ENCODE measurements around the gene RARG.

The RARG gene

DNA sequence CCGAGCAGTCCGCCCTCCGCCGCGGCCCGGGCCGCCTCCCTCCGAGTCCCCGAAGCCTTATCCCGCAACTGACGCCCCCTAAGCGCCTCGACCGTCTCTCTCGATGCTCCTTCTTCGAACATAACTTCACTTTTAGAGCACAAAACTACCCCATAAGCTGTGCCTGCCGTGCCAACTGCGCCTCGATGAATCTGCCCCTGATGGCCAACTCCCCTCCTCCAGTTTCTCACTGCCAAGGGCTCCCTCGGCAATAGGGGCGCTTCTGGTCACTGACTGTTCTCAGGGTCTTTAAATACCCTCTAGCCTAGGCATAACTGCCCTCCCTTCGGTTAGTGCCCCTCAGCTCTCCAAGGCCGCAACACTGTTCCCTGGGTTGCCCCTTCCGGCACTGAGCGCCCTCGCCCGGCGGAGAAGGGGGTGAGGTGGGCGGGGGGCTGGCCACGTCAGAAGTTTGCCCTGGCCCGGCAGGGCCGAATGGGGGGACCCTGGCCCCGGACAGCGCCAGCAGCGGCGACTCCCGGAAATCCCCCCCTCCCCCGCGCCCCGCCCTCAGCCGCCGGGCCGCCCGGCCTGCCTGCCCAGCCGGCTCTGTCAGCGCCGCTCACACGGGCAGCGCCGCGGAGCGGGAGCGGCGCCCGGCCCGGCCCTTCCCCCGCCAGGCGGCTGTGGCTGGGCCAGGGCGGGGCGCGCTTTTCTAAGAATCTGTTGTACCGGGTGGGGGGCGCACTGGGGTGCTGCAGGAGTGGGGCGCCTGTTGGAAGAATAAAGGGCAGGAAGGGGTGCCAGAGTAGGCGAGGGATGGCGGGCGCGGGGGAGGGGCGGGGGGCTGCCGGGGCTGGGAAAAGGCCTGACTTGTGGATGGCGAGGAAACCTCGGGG lies 10.6 kb downstream of the RARG start (continued):
- TF ChIP-seq ZNF280D (tag by site-specific recombination; IDR thresholded peaks at IDR 0.05) = no peak
- TF ChIP-seq REST (tag by site-specific recombination; IDR thresholded peaks at IDR 0.05) = peak; percentile 70
- no peak for TF ChIP-seq ZNF112 (tag by site-specific recombination; IDR thresholded peaks at IDR 0.05)
- TF ChIP-seq ZNF670 (tag by site-specific recombination; IDR thresholded peaks at IDR 0.05; ENCODE audit: low read depth) = no peak
- TF ChIP-seq ZNF701 (tag by site-specific recombination; IDR thresholded peaks at IDR 0.05) = no peak
- TF ChIP-seq ZNF624 (tag by site-specific recombination; IDR thresholded peaks at IDR 0.05) = no peak
- 0 out of 2 replicates have a peak, but pooled peaks have one; percentile 30 for TF ChIP-seq TRIM28 (IDR thresholded peaks at IDR 0.05; ENCODE audit: borderline replicate concordance, low read length)
- no peak for TF ChIP-seq ZSCAN23 (tag by site-specific recombination; IDR thresholded peaks at IDR 0.05)
- TF ChIP-seq, protein P1, sequence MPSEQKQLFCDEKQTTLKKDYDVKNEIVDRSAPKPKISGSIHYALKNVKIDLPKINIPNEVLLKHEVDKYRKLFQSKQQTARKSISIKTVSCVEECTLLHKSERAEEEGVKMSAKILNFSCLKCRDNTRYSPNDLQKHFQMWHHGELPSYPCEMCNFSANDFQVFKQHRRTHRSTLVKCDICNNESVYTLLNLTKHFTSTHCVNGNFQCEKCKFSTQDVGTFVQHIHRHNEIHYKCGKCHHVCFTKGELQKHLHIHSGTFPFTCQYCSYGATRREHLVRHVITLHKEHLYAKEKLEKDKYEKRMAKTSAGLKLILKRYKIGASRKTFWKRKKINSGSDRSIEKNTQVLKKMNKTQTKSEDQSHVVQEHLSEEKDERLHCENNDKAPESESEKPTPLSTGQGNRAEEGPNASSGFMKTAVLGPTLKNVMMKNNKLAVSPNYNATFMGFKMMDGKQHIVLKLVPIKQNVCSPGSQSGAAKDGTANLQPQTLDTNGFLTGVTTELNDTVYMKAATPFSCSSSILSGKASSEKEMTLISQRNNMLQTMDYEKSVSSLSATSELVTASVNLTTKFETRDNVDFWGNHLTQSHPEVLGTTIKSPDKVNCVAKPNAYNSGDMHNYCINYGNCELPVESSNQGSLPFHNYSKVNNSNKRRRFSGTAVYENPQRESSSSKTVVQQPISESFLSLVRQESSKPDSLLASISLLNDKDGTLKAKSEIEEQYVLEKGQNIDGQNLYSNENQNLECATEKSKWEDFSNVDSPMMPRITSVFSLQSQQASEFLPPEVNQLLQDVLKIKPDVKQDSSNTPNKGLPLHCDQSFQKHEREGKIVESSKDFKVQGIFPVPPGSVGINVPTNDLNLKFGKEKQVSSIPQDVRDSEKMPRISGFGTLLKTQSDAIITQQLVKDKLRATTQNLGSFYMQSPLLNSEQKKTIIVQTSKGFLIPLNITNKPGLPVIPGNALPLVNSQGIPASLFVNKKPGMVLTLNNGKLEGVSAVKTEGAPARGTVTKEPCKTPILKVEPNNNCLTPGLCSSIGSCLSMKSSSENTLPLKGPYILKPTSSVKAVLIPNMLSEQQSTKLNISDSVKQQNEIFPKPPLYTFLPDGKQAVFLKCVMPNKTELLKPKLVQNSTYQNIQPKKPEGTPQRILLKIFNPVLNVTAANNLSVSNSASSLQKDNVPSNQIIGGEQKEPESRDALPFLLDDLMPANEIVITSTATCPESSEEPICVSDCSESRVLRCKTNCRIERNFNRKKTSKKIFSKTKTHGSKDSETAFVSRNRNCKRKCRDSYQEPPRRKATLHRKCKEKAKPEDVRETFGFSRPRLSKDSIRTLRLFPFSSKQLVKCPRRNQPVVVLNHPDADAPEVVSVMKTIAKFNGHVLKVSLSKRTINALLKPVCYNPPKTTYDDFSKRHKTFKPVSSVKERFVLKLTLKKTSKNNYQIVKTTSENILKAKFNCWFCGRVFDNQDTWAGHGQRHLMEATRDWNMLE (tag by site-specific recombination; conservative IDR thresholded peaks at IDR 0.05; ENCODE audit: low read depth) = no peak
- no peak for TF ChIP-seq ZNF776 (tag by site-specific recombination; IDR thresholded peaks at IDR 0.05; ENCODE audit: borderline replicate concordance)
- no peak for TF ChIP-seq GLI2 (tag by site-specific recombination; IDR thresholded peaks at IDR 0.05; ENCODE audit: borderline replicate concordance, low read depth)
- no peak for TF ChIP-seq HOXA7 (CRISPR knock-in tag; IDR thresholded peaks at IDR 0.05; ENCODE audit: borderline replicate concordance)
- peak; percentile 91 for TF ChIP-seq GLIS2 (tag by site-specific recombination; IDR thresholded peaks at IDR 0.05)
- TF ChIP-seq, protein P2, sequence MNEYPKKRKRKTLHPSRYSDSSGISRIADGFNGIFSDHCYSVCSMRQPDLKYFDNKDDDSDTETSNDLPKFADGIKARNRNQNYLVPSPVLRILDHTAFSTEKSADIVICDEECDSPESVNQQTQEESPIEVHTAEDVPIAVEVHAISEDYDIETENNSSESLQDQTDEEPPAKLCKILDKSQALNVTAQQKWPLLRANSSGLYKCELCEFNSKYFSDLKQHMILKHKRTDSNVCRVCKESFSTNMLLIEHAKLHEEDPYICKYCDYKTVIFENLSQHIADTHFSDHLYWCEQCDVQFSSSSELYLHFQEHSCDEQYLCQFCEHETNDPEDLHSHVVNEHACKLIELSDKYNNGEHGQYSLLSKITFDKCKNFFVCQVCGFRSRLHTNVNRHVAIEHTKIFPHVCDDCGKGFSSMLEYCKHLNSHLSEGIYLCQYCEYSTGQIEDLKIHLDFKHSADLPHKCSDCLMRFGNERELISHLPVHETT (tag by site-specific recombination; IDR thresholded peaks at IDR 0.05) = no peak; the same call in 1 of the 2 replicates
- TF ChIP-seq ZFP41 (tag by site-specific recombination; IDR thresholded peaks at IDR 0.05; ENCODE audit: borderline replicate concordance) = no peak
- no peak for TF ChIP-seq ZNF555 (tag by site-specific recombination; conservative IDR thresholded peaks at IDR 0.05)
- TF ChIP-seq, protein P3, sequence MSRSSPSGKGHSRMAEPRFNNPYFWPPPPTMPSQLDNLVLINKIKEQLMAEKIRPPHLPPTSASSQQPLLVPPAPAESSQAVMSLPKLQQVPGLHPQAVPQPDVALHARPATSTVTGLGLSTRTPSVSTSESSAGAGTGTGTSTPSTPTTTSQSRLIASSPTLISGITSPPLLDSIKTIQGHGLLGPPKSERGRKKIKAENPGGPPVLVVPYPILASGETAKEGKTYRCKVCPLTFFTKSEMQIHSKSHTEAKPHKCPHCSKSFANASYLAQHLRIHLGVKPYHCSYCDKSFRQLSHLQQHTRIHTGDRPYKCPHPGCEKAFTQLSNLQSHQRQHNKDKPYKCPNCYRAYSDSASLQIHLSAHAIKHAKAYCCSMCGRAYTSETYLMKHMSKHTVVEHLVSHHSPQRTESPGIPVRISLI (tag by site-specific recombination; IDR thresholded peaks at IDR 0.05) = no peak
- TF ChIP-seq ZBTB48 (tag by site-specific recombination; IDR thresholded peaks at IDR 0.05) = peak; percentile 95
- no peak for TF ChIP-seq ZNF792 (tag by site-specific recombination; IDR thresholded peaks at IDR 0.05)
- TF ChIP-seq KLF17 (tag by site-specific recombination; IDR thresholded peaks at IDR 0.05) = 0 out of 2 replicates have a peak, but pooled peaks have one; percentile 38
- TF ChIP-seq ZNF571 (tag by site-specific recombination; IDR thresholded peaks at IDR 0.05) = no peak

All from HEK293 (cell line).